KBM-7 (cell line): ENCODE data around the gene CAPN13.

Experiments
- DNase-seq: peaks from one replicate; pipeline ENCODE4 v3.0.0-alpha.2; 2015
- in situ Hi-C: fragments of 300-500 bp; cut with MboI; formaldehyde crosslinking; loops from 2 replicates; pipeline ENCODE4 v1.14.3; 2020; ENCODE audit warnings: low sequenced_read_pairs, low pct_unique_long_range_greater_than_20kb, mixed read lengths

Gene CAPN13

DNA sequence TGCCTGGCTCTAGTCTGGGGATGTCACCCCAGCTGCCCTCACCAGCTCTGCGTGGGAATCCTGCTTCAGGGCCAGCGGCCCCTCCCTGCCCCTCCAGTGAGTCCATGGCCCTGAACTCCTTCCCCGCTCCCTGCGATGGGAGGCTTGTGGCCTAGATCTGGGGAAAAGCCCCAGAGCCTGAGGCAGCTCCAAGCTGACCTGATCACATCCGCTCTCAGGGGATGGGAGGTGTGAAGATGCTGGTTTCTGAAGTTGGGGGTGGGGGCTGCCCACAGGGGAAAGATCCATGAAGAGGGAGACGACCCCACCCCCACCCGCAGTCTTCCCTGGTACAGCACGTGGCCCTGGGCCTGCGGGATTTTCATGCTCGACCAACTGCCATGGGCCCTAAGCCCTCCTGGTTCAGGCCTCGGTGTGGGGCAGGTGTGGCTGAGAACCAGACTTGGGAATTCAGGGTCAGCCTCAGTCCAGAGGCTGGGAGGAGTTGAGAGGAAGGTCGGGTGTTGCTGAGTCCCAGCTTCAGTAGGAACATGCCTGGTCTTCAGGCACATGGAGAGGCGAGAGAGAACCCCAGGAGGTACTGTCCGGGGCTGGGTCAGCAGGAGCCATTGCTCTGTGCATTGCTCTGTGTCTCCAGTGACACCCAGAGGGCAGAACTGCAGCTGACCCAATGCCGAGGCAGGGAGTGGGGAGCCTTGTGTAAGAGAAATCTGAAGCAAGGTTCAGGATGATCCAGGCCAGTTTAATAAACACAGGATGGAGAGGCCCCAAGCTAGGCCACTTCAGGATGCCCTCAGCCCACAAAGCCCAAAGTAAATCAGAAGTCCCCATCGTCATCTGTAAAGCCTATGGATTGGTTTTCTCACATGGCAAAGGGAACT, 115.1 kb downstream of the CAPN13 start:
- in situ Hi-C loops = loop anchor here (25.0 kb wide), 1 partner anchor 530 kb away; no protein-coding TSS in a partner anchor
- no peak for DNase-seq

DNA sequence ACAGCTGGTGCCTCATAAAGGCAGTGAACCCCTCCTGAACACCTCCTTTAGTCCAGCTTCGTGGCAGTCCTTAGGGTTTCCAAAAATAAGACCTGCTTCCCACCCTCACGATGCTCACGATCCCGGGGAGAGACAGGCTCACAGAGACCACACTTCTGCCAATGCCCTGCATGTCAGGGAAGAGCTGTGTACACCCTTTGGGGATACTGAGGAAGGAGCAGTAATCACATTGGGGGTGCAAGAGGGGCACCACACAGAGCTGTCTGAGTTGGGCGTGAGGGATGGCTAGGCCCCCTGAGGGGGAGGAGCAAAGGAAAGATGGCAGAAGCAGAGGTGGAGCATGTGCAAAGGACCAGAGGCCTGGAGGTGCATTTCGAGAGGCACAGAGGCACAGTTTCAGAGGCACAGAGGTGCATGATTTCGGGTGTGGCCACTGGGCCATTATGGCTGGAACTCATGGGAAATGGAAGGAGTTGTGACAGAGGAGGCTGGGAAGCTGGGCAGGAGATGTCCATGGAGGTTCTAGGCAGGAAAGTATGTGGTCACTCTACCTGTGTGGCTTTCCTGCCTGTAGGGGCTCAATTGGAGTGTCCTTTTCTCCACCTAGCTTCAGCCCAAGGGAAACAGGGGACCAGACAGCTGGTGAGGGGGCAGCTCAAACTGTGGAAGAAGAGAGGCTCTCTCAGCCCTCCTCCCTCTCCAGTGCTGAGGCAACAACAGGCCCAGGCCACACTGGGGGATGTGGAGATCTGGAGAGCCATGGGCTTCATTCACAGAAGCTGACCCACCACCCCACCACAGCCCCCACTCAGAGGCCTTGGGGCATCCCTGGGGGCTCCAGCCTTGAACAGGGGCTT, 115.9 kb downstream of the CAPN13 start:
- no peak for DNase-seq
- in situ Hi-C loops = loop anchor here (25.0 kb wide), 1 partner anchor 529 kb away; no protein-coding TSS in a partner anchor

DNA sequence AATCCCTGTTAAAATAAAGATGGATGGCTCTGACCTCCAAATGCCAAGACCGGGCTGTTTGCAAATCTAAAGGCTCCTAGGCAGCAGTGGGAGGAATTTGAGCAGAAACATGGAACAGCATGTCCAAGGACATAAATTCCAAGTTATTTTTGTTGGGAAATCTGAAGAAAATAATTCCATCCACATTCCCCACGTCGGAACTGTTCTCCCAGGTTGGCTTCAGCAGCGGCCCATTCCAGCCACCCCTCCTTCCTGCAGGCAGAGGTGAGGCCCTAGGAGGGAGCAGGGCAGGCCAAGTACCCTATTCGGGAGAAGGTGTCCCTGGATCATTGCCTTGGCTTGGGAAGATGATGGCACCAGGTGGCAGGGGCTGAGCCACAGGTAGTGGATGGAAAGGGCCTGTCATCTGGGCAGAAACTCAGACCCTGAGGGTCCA, 117.1 kb downstream of the CAPN13 start:
- in situ Hi-C loops = loop anchor here (25.0 kb wide), 1 partner anchor 528 kb away; no protein-coding TSS in a partner anchor
- no peak for DNase-seq

DNA sequence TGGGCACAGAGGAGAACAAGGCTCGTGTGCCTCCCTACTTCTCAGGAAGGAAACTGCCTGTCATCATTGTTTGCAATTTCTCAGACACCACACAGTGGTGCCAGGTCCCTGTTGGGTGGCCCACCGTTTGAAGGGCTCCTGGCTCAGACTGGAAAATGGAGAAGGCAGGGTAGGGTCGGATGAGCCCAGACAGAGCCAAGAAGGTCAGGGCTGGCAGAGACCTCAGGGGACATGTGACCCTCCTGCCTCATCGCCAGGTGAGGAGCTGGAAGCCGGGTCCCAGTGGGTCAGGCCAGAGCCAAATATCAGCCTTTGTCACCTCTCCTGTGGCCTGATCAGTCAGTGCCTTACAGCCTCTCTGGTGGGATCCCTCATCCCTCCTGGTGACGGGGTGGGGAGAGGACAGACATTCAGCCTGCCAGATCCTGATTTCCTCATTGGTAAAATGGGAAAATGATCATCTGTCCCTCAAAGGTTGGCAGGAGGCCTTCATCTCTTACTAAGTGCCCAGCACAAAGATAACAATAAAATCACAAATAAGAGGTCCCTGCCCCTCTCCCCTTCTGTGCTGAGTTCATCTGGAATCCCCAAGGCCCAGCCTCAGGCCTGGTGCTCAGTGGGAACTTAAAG, 117.6 kb downstream of the CAPN13 start:
- in situ Hi-C loops = loop anchor here (25.0 kb wide), 1 partner anchor 527 kb away; no protein-coding TSS in a partner anchor
- no peak for DNase-seq

DNA sequence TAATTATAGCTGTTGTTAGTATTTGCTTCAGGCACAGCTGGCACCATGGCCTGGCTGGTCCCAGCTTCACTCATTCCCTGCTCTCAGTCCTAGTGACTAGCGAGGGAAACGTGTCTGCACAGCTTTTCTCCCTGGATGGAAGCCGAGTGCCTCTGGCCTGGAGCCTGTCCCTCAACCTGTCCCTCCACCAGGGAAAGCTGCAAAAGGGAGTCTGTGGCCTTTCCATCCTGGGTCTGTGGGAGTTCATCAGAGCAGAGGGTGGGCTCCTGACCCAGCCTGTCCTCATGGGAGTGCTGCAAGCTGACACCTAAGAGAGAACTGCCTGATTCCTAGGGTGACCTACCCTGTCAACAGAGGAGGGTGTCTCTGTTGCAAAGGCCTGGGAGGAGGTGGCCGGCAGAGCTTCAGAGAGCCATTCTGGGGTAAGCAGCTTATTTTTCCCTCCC, 118.3 kb downstream of the CAPN13 start:
- in situ Hi-C loops = loop anchor here (25.0 kb wide), 1 partner anchor 527 kb away; no protein-coding TSS in a partner anchor
- no peak for DNase-seq

DNA sequence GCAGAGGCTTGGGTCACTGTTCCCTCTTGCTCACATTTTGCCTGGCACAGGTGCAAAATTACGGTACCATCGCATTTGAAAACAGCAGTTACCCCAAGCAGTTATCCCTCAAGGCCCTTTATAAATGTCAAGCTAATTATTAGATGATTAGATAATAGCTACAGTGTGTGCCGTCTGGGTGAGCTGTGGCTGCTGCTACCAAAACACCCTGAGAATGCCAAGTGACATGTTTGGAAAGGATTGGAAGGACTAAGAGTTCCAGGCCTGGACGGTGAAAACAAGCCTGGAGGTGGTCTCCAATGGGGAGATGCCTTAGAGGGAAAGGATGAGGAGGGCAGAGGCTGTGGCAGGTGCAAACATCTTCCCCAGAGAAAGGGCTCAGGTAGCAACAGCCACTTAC, 120.6 kb downstream of the CAPN13 start:
- in situ Hi-C loops = loop anchor here (25.0 kb wide), 1 partner anchor 524 kb away; no protein-coding TSS in a partner anchor
- DNase-seq = no peak

DNA sequence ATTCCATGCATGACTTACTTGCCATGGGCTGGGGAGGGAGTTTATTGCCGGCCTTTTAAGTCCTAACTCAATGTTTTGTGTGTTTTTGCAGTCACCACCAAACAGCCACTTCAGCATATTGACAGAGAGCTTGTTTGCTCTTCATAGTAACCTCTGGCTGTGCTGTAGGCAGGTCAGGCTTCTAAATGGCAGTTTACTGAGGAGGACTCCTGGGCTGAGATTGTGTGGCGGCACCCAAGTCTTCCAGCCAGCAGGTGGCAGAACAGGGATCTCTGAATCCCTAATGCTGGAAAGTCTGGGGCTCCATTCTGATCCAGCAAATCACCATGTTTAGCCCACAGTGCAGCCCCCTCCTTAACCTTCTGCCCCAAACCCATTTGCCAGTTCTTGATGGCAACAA, 121.2 kb downstream of the CAPN13 start:
- in situ Hi-C loops = loop anchor here (25.0 kb wide), 1 partner anchor 524 kb away; no protein-coding TSS in a partner anchor
- DNase-seq = no peak

DNA sequence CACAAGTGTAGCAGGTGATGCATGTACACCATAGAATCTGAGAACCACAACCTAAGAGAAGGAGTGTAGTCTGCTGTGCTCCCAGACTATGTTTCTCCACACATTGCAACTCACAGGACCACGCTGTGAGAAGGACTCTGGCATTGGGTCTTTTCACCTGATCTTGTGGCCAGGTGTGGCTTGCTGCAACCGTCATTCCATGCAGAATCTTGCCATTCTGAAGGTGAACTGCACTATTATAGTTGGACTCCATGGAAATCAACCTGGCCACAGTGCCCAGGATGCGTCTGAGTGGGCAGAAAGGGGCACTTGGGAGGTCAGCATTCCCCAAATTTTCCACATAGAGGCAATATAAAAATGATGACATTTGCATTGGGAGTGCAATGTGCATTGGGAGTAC, 122.2 kb downstream of the CAPN13 start:
- in situ Hi-C loops = loop anchor here (25.0 kb wide), 1 partner anchor 523 kb away; no protein-coding TSS in a partner anchor

DNA sequence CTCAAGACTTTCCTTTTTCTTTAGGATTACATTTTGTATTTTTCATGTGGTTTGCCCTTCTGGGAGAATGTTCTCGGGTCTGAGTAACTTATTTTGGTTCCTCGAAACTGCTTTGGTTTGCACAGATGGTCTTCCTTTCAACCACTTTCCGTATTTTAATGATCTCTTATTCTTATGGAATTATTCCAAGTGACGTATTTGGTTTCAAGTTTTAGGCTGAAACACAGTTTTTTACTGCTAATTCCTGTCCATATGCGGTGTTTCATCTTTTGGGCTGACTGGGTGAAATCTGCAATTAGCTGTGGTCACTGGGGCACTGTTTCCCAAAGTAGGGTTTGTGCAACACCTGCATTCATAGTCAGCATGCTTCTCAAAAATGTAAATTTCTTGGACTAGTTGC, 122.7 kb downstream of the CAPN13 start:
- in situ Hi-C loops = loop anchor here (25.0 kb wide), 1 partner anchor 522 kb away; no protein-coding TSS in a partner anchor

More for the DNA sequence above, 122.2 kb downstream of the CAPN13 start:
- DNase-seq = no peak

DNA sequence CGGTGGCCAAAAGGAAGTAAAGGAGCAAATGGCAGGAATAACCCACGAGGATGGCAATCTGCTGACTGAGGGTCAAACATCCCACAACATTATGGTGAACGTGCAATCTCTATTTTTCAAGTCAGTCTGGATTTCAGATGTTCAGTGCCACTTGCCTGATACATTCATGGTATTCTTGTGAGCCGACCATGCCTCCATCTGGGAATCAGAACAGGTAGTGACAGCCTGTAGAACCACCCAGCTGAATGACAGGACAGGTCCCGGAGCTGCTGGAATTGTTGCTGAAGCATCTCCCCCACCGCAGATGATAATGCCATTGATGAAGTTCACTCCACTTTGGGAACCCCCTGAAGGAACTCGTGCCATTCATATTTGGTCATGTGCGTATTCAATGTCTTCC, 123.2 kb downstream of the CAPN13 start:
- in situ Hi-C loops = loop anchor here (25.0 kb wide), 1 partner anchor 522 kb away; no protein-coding TSS in a partner anchor

More for the DNA sequence above, 122.7 kb downstream of the CAPN13 start:
- no peak for DNase-seq

DNA sequence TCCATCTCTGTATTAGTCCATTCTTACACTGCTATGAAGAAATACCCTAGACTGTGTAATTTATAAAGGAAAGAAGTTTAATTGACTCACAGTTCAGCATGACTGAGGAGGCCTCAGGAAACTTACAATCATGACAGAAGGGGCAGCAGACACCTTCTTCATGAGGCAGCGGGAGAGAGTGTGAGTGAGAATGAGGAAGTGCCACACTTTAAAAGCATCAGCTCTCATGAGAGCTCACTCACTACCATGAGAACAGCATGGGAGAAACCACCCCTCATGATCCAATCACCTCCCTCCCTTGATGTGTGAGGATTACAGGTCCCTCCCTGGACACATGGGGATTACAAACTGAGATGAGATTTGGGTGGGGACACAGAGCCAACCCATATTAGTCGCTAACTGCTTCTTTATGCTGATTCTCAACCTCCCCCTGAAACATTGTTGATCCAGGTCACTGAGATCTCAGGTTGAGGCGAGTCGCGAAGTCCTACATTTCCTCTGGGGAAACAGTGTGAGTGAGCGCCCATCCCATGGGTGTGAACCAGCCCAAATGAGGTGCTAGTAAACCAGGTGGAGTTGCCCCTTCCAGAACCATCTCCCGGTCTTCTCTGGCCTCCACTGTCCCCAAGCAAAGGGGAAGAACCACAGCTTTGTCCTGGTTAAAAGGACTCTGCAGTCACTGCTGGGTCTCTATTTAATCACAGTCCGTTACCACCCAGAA, 123.8 kb downstream of the CAPN13 start:
- DNase-seq = peak; percentile 62
- in situ Hi-C loops = loop anchor here (25.0 kb wide), 1 partner anchor 521 kb away; no protein-coding TSS in a partner anchor

More for the DNA sequence above, 123.2 kb downstream of the CAPN13 start:
- DNase-seq = no peak

DNA sequence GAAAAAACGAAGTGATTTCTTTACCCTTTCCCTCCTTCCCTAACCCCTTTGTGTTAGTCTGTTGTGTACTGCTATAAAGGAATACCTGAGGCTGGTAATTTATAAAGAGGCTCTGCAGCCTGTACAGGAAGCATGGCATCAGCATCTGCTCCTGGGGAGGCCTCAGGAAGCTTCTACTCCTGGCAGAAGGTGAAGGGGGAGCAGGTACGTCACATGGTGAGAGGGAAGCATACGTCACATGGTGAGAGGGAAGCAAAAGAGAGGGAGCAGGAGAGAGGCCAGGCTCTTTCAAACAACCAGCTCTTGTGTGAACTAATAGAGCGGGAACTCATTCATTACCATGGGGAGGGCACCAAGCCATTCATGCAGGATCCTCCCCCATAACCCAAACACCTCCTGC, 126.2 kb downstream of the CAPN13 start:
- DNase-seq = no peak
- in situ Hi-C loops = loop anchor here (25.0 kb wide), 1 partner anchor 519 kb away; no protein-coding TSS in a partner anchor

DNA sequence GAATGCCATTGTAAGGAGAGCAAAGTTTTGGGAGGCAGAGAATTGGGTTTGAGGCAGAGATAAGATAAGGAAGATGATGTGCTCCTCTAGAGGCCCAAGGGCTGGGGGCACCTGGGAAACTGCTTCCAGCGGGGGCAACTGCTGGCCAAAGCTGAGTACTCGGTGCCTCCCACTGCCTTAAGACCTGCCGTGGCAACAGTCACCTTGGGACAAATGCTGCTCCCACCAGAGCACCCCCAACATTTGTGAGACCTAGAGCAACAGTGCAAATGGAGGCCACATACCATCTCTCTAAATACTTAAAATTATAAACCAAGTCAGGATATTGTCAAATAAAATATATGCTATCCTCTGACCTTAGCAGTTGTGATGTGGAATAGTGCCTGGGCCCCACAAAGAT, 127.1 kb downstream of the CAPN13 start:
- in situ Hi-C loops = loop anchor here (25.0 kb wide), 1 partner anchor 518 kb away; no protein-coding TSS in a partner anchor
- DNase-seq = no peak

DNA sequence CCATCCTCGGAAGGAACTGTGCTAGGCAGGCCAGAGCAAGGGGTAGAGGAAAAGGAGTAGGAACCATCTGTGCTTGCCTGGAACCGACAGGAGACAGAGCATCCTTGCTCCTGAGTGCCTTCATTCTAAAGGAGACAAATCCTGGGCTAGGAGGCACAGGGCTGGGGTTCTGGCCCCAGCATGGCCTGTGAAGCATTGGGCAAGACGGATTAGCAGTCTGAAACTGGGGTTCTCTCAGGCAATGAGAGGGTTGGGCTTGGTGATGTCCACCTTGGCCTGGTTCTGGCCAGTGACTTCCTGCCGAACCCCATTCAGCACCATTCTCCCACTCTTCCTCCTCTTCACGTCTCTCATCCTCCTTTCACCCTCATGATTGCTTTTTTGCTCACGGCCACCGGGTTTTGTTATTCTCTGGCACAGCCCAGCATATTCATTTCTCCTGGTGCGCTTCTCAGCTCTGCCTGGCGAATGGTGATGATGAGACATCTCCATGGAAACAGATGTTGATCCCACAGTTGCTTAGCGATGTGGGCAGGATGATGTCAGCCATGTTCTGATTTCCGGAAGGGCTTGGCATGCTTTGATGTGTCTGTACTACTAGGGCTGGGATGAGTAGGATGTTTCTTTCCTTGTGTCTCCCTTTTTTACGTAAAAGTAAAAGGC, 127.7 kb downstream of the CAPN13 start:
- in situ Hi-C loops = loop anchor here (25.0 kb wide), 1 partner anchor 517 kb away; no protein-coding TSS in a partner anchor
- DNase-seq = no peak

DNA sequence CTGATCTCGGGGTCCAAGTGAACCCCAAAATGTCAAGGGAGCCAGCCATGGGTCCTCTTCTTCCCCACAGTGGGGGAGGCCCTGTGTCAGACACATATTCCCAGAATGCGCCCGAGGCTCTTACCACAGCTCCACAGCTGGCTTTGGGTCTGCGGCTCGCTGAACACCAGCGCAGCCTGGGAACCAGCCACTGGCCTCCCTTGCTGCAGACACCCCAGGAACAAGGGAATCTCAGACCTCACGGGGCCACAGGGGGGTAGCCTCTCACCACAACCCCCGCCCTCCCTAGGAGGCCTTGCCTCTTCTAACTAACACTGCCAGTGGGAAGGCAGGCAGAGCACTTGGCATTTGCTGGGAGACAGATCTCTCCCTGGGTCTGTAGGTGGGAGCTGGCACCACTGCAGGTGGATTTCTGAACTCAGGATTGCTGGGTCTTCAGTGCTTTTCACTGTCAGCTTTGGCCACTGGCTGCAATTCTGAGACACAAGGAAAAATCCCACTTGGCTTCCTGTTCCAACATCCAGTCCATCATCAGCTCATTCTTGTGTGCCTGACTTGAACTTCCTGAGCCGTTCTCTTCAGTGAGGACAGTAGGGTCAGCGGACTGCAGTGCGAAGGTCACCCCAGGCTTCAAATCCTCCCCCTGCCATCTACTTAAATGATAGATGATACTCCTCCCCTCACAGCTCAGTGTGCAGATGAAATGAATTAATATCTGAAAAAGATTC, 128.7 kb downstream of the CAPN13 start:
- no peak for DNase-seq
- in situ Hi-C loops = loop anchor here (25.0 kb wide), 1 partner anchor 516 kb away; no protein-coding TSS in a partner anchor

DNA sequence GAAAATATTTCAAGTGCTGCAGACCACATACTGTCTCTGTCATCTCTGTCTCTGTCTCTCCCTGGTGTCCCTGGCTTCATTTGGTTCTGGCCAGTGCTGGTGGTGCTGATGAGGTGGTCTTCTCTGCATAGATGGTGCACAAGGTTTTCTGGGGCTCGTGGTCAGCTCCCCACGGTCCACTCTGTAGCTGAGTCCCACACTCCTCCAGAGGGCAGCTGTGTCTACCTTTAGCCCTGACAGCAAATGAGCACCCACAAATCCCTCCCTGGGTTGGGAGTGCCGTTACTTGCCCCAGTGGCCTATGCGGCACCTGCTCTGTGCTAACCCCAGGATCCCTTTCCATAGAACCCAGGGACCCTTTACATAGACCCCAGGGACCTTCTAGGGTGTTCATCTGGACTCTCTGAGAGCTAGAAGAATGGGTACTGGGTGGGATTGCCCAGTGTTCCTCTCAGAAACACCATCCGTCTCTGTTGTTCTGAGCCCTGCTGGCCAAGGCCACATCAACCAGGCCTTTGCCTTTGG, 129.3 kb downstream of the CAPN13 start:
- in situ Hi-C loops = loop anchor here (25.0 kb wide), 1 partner anchor 516 kb away; no protein-coding TSS in a partner anchor
- DNase-seq = no peak
